ENCODE results near the gene DIS3L2. TPM values are rescaled to one million over a fixed set of nuclear protein-coding genes. Genes with fewer than 3 reads are reported as not detected.
"Not testable (repeated sequence)": the region's sequence is repeated elsewhere in the genome, so short reads cannot be mapped to it uniquely, and the experiment has no call there.

Gene DIS3L2
- total RNA-seq, 1 donor, result 39.0 TPM

DNA sequence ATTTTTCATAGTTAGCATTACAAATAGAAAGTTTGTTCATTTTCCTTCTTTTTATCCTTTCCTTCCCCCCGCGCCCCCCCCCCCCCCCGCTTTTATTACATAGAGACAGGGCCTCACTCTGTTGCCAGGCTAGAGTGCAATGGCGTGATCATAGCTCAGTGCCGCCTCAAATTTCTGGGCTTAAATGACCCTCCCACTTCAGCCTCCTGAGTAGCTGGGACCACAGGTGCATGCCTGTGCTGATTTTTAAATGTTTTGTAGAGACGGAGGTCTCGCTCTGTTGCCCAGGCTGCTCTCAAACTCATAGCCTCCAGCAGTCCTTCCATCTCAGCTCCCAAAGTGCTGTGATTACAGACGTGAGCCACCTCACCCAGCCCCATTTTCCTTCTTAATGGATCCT is 325.8 kb downstream of the DIS3L2 start:
- DNase-seq (ENCODE audit: low read depth in 2 of 3, low spot score in 2 of 3), result no peak

DNA sequence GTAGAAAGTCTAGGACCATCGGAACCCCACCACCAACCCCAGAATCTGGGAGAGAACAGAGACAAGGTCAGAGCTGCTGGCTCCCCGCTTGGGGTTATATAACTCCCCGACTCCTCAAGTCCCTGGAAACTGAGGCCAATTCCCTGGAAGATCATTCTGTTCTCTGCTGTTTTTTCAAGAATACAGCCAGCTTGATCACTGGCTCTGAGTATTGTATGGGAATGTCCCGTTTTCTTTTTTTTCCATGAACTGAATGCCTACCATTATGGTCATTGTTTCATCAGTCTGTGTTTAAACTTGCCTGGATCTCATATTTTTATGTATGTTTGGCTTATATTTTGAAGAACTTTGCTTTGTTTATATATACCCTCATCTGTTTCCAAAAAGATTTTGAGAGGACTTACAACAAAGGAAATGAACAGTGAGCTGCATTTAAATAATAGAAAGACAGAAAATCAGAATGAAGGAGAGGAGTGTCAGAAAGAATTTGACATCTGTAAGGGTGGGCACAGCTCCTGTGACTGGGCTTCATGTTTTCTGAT is 327.0 kb downstream of the DIS3L2 start:
- DNase-seq (ENCODE audit: low read depth in 2 of 3, low spot score in 2 of 3), result no peak

DNA sequence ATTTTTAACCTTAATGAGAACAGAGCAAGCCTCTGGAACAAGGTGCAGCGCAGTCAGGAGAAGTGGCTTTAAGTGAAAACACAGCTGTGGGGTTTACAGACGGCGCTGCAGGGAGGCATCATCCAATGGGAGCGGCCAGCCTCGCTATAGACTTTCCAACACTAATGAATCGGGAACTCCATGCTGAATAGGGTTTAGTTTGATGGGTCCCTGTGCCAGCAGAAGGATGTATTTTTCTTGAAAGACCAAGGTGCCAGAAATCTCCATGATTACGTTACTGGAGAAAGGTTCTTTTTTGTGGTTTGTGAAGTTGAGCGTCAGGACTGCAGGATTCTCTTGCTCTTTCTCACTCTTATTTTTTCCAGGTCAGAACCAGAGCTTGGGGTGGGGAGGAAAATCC is 329.2 kb downstream of the DIS3L2 start:
- no peak for DNase-seq (ENCODE audit: low read depth in 2 of 3, low spot score in 2 of 3)

DNA sequence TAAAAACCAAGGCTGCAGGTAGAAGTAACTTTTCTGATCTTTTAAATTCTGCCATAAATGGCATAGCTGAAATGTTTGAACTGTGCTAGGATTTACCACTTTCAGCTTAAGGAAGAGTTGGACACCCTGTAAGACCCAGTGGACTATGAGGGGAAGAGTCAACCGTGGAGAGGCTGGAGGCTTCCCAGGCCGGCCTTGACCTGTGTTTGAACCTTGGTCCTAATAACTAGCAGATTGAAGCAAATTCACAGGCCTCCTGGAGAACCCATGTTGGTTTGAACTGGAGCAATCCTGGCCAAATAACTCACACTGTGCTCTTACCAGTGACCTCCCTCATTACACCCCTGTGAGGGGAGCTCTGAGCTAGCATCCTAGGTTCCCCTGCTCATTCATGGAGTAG is 329.8 kb downstream of the DIS3L2 start:
- no peak for DNase-seq (ENCODE audit: low read depth in 2 of 3, low spot score in 2 of 3)

DNA sequence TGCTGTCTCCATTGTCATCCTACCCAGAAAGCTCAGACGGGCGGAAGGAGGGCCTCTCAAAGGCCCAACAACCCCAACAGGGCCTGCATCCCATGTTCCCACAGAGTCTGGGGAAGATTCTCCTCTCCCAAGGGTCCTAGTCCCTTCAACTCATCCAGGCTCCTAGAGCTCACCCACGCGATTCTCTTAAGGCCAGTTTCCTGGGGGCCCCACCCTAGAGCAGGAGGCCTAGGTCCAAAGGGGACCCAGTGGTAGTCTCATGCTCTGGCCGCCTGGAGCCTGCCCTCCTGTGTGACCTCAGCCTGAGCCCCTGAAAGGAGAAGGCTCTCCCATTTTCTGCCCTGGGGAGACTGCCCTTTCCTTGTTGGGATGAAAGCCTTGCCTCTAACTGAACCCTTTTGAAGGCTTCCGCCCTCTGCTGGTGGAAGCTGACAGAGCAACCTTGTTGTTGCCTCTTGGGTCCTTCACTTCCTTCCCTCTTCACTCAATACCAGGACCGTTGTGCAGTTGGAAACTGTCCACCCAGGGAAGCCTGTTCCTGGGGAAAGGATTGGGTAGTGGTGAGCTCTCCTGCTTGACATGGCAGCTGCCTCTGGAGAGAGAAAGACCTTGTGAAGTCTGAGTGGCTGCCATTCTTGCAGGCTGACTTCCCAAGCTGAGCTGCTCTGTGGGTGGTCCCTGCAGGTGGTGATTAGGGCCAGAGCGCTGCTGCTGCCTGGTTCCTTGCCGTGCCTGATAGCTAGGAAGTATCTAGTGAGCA is 331.1 kb downstream of the DIS3L2 start:
- DNase-seq (ENCODE audit: low read depth in 2 of 3, low spot score in 2 of 3), result peak in 2 of 3 donors; percentile 55 to 75

DNA sequence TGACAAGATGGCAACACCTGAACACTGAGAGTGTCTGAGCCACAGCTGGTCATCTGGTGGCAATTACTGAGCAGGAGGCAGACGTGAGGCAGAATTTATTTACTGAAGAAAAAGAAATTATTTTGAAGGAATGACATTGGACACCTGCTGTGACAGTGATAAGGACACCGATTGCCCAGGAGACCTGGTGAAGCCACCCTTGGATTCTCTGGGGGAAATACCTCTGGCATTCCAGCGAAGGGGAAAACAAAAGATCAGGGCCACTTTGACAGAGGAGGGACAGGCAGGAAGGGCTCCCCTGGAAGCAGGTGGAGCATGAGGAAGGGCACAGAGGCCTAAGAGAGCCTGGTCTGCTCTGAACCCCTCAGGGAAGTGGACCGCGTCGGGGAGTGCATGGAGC is 331.7 kb downstream of the DIS3L2 start:
- no peak for DNase-seq (ENCODE audit: low read depth in 2 of 3, low spot score in 2 of 3)

DNA sequence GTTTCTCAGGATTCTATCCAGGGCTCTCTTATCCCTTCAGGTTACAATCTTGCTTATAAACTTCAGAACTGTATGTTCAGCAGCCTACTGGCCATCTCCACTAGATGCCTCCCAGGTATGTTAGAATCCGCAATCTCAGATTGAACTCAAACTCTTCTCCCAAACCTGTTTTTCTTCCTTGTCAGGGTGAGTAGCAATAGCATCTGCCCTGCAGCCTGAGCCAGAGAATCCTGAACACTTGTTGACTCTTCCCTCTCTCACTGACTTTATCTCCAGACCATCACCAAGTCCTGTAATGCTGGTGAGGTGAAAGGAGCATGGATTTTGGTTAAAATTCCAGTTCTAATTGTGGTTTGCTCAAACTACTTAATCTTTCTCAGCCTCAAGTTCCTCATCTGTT is 334.5 kb downstream of the DIS3L2 start:
- DNase-seq (ENCODE audit: low read depth in 2 of 3, low spot score in 2 of 3), result no peak

DNA sequence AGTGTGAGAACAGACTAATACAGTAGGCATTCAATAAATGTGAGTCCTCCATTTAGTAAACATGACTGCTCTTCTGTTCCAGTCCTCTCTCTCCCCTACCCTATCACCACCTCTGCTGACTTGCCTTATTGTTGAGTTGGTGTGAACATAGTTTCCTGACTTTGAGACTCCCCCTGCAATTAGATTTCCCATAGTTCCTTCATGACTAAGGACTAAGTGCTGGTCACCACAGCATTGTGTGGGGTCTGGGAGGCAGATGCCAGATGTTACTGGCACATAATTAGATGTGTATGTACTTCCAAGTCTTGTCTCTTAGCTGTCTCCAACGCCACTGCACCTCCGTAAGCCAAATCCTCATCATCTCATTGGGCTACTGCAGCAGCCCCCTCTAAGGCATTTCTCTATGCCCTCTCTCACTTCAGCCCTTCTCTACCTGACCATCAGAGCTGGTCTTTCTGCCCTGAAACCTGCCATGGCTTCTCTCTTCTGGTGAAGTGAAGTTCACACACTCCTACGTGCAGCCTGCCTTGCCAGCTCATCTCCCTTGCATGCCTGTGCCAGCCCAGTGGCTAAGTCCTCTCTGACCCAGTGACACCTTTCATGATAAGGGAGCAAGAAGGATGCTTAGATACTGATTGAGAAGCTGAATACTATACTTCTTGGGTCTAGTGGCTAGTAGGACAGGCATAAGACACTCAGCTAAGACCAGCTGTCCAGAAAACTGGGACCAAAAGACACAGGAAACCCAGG is 335.4 kb downstream of the DIS3L2 start:
- DNase-seq (ENCODE audit: low read depth in 2 of 3, low spot score in 2 of 3), result no peak

DNA sequence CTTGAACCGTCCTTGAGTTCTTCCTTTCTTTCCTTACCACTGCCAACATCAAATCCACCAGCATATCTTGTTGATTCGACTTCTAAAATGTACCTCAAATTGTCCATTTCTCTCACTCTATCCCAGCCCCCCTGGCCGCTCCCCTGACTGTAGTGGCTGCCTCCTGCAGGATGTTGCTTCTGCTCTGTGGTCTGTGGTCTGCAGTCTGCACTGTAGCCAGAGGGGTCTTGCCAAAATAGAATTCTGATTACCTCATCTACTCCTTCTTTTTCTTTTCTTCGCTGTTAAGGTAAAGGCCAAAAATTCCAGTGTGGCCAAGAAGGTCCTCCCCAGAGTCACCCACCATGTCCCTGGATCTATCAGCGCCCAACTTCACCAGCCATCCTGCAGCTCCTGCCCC is 337.6 kb downstream of the DIS3L2 start:
- DNase-seq (ENCODE audit: low read depth in 2 of 3, low spot score in 2 of 3), result peak in 2 of 3 donors; percentile 45 to 71

DNA sequence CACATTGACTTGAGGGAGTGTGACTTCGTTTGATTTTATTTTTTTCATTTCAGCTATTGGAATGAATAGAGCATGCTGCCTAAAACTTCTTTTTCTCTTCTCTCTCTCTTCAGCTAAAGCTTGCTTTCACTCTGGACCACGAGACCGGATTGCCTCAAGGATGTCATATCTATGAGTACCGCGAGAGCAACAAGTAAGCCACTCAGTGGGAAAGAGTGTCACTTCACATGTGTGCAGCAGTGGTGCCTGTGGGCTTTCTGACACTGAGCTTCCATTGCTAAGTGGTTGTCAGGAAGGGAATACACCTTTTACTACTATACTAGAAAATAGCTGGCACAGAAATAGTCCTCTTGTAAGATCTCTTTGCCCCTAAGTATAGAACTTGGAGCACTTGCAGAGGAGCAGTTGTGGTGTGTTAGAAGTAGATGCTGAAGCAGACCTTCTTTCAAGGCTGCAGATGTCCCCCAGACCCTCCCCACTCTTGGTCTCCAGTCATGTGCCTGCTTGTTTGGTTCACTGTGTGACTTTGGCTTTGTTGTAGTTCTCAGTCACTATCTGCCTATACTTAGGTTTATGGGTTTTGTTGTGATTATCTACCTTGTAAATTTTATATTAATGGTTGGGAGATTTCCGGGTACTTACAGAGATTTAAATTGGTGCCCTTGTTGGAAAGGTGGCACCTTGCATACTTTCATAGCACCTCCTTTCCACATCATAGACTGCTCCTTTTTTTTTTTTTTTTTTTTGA is 338.6 kb downstream of the DIS3L2 start:
- no peak for DNase-seq (ENCODE audit: low read depth in 2 of 3, low spot score in 2 of 3)

DNA sequence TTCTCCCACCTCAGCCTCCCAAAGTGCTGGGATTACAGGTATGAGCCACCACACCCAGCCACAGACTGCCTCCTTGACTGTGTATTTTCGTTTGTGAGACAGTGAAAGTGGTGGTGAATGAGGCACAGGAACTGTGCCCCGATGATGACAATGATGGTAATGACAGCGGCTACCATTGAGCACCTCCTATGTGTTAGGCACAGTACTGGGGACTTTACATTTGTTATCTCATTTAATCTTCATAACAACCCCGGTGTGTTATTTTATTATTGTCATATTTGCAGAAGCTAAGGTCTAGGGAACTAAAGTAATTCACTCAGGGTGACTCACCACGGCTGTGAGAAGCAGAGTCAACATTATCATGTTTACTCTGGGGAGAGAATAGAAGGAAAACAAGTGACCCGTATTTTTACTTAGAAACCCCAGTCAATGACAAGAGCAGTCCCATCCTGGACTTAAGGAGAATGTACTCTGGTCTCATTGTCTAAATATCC is 339.4 kb downstream of the DIS3L2 start:
- DNase-seq (ENCODE audit: low read depth in 2 of 3, low spot score in 2 of 3), result no peak

DNA sequence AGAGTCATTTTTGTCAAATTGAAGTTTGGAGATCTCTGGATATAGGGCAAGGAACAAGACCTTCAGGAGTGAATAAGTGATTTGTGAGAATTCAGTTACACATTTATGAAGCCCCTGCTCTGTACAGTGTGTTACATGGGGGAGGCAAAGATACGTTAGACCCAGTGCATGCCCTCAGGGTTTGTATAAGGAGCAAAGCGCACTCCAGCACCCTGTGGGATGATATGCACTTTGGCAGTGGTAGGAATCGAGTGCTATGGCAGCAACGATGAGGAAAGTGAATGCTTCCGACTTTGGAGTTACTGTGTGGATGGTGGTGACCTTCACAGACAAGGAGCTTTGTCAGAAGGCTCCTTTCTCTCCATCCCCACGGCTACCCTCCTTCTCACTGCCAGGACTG is 342.7 kb downstream of the DIS3L2 start:
- no peak for DNase-seq (ENCODE audit: low read depth in 2 of 3, low spot score in 2 of 3)

DNA sequence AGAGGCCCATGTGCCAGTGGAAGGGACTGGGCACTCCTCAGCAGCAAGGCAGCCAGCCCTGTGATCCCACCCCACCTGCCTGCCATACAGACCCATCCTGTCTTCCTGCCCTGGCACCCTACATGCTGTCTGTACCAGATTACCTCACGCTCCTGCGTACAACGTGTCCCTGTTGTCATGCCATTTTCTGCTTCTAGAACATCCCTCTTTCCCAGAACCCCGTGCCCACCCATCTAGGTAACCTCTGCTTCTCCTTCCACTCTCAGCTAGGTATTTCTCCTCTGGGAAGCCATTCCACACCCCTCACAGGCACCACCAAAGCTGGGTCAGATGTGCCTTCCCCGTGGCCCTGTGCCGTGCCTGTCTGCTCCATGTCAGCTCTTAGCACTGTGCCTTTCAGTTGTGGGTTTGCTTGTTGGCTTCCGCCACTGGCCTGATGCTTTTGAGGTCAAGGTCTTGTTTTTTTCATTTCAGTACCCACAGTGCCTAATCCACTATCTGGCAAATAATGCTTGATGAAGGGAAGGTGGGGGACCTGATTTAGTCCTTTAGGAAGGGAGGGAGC is 345.3 kb downstream of the DIS3L2 start:
- no peak for DNase-seq (ENCODE audit: low read depth in 2 of 3, low spot score in 2 of 3)

DNA sequence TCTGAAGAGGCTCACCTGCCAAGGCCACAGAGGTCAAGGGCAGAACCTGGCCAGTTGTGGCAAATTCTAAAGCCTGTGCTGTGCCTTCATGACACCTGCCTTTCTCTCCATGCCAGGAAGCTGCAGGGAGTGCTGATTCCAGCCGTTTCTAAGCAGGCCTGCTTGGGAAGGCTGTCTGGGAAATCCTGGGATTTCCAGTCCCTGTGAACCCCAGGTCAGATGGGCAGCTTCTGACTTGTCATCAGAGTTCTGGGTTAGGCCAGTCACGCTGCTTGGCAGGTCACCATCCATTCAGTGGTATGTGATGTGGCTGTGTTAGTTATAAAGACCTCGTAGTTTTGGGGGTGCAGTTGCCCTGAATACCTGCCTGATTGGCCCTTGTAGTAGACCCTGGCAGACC is 346.3 kb downstream of the DIS3L2 start:
- DNase-seq (ENCODE audit: low read depth in 2 of 3, low spot score in 2 of 3), result no peak

DNA sequence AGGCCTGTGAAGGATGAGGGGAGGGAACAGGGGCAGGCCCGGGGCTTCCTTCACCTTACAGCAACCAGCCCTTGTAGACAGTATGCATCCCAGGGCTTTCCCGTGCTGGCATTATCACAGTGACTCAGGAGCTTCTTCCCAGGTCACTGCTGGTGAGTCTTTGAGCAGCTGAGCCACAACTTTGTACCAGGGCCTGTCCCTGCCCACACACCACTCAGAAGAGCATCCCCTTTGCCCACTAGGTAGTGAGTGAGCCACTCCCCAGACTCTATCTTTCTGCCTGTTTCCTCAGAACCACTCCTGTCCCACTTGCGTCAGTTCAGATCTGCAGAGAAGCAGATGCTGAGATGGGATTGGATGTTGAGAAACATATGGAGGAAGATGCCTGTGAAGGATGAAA is 347.5 kb downstream of the DIS3L2 start:
- no peak for DNase-seq (ENCODE audit: low read depth in 2 of 3, low spot score in 2 of 3)

DNA sequence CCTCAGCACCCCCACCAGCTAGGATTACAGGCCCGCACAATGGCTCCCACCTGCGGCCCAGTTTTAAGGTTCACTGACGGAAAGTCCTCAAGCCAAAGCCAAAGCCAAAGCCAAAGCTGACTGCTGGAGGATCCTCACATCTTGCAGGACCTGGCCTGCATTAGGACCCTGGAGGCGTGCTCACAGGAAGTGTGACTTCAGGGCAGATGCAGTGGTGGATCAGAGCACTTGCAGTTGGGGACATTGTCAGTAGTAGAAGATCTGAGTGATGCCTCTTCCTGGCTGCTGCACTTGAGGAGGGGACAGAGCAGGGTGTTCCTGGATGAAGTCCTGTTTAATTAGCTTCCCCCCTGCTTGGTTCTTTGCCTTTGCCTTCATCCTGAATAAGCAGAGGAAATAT is 348.1 kb downstream of the DIS3L2 start:
- no peak for DNase-seq (ENCODE audit: low read depth in 2 of 3, low spot score in 2 of 3)

DNA sequence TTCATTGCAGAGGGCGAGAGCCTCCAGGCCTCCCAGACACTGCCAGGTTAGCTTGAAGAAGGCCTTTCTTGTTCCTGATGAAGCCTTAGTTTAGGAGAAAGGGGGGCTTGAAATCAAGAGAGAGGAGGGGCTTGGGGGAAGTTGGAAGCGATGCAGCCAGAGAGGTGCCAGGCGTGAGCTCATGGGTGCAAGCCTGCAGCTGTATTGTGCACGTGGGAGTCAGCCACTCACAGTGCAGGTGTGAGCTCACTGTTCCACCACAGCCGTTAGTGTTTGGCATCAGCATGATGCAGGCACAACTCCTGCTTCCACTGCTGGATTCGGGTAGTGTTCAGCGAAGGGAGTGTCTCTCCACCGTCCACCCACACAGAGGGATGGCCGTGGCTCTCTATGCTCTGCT is 348.6 kb downstream of the DIS3L2 start:
- no peak for DNase-seq (ENCODE audit: low read depth in 2 of 3, low spot score in 2 of 3)

DNA sequence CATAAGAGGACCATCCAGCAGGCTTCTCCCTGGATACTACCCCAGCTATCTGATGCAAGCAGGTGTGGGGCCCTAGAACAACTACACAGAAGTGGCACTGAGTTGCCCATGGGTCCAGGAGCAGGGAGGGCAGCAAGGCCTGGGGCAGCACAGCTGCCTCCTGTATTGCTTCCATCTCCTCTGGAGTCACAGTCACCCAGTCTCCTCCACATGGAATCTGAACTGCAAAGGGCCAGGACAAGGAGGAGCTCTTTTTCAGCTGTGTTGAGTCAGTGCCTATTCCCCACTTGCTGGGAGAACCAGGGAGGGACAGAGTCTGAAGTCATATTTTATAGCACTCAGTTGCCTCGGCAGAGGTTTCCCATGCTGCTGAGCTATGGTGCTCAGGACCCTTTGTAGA is 349.2 kb downstream of the DIS3L2 start:
- no peak for DNase-seq (ENCODE audit: low read depth in 2 of 3, low spot score in 2 of 3)

DNA sequence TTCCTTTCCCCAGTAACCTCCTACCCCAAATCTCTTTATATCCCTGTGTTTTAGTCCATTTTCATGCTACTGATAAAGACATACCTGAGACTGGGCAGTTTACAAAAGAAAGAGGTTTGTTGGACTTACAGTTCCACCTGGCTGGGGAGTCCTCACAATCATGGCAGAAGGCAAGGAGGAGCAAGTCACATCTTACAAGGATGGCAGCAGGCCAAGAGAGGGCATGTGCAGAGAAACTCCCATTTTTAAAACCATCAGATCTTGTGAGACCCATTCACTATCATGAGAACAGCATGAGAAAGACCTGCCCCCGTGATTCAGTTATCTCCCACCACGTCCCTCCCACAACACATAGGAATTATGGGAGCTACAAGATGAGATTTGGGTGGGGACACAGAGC is 352.1 kb downstream of the DIS3L2 start:
- DNase-seq (ENCODE audit: low read depth in 2 of 3, low spot score in 2 of 3), result not testable (repeated sequence)

DNA sequence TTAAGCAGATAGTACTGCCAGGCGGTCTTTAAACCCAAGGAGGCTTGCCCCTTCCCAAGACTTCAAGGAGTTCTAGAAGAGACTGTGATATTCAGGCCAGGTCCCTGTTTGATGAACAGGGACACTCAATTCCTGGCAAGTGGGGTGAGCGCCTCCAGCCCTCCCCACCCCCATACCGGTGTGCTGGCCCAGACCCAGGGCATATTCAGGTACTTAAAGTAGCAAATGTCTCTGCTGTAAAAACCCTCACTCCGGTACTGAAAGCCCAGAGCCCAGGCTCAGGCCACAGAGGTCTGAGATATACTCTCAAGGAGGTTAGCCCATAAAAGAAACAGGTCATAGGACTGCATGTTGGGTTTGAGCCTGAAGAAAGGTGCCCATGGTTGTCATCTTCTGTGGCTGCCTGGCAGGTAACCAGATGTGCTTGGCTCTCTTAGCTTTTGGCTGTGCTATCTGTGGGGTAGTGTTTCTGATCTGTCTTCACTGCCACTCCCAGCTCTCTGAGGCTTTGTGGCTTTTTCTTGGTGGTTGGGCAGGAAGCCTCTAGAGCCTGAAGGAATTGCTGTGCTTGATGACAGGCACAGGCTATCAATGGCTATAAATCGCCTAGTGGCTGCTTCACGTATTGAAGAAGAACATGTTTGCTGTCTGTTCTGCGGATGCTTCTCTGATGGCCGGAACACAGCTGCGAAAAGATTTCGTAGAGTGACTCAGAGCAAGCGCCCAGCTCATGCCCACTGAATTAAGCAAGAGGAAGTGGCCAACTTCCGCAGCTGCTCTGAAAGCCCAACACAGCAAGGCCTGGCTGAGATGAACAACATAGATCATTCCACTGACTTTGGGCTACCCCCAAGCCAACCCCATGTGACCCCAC is 353.8 kb downstream of the DIS3L2 start:
- peak in 2 of 3 donors; percentile 93 to 97 for DNase-seq (ENCODE audit: low read depth in 2 of 3, low spot score in 2 of 3)
